Fibroblast of lung (primary cell): Measurements from ENCODE around the gene KNCN.

Experiments used
- EZH2 ChIP-seq: IDR thresholded peaks from 2 replicates; pipeline ENCODE4 v1.5.1; 2012; ENCODE audit warnings: low read length, control low read depth, mild to moderate bottlenecking; ENCODE audit errors: missing control alignments
- TF ChIP-seq, protein P1 (sequence below), 2 donors: IDR thresholded peaks in 1 of 2; conservative IDR thresholded peaks in 1 of 2; 1 replicate in 1 of 2; 2 replicates in 1 of 2; pipeline ENCODE4 v1.5.1; 2011 to 2012; ENCODE audit warnings: low read length in 2 of 2, control low read depth in 1 of 2, inconsistent platforms in 1 of 2, low read depth in 1 of 2, mild to moderate bottlenecking in 1 of 2

- TF ChIP-seq, protein P1, sequence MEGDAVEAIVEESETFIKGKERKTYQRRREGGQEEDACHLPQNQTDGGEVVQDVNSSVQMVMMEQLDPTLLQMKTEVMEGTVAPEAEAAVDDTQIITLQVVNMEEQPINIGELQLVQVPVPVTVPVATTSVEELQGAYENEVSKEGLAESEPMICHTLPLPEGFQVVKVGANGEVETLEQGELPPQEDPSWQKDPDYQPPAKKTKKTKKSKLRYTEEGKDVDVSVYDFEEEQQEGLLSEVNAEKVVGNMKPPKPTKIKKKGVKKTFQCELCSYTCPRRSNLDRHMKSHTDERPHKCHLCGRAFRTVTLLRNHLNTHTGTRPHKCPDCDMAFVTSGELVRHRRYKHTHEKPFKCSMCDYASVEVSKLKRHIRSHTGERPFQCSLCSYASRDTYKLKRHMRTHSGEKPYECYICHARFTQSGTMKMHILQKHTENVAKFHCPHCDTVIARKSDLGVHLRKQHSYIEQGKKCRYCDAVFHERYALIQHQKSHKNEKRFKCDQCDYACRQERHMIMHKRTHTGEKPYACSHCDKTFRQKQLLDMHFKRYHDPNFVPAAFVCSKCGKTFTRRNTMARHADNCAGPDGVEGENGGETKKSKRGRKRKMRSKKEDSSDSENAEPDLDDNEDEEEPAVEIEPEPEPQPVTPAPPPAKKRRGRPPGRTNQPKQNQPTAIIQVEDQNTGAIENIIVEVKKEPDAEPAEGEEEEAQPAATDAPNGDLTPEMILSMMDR (conservative IDR thresholded peaks at IDR 0.05 in 1 of 2, IDR thresholded peaks at IDR 0.05 in 1 of 2; ENCODE audit: low read depth in 1 of 2, low read length in 2 of 2): no peak
- TF ChIP-seq EZH2: no peak
These were observed 35.1 kb downstream of the KNCN start for GRCh38 chr1:46516200-46516950.
